Stimulated activated CD8-positive, alpha-beta memory T cell treated with anti-CD3 and anti-CD28 coated beads, Interleukin-4, amount 100 ng/mL, for 4 hours (primary cell): ENCODE data around the gene SLC17A9.

ENCODE experiments used
- DNase-seq, 2 donors: peaks; one replicate each; pipeline ENCODE4 v3.0.0-alpha.2; 2020; ENCODE audit warnings: low read depth in 2 of 2, low spot score in 1 of 2

Gene SLC17A9

DNA sequence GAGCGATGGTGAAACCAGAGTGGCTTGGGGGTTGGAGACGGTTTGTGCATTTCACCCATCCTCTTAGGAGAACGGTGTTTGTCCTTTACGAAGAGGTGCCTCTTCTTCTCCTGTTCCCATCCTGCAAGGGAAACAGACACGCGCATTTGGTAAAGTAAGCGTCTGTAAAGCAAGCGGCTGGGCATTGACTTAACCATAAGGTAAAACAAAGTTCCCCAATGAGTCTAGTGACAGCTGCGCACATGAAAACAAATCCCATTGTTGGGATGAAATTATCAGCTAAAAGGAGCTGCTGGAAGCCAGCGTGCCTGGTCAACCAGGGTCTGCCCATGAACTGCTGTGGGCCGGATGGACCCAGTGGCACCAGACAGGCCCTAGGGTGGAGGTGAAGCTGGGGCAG lies 48.4 kb downstream of the SLC17A9 start:
- DNase-seq, result no peak

DNA sequence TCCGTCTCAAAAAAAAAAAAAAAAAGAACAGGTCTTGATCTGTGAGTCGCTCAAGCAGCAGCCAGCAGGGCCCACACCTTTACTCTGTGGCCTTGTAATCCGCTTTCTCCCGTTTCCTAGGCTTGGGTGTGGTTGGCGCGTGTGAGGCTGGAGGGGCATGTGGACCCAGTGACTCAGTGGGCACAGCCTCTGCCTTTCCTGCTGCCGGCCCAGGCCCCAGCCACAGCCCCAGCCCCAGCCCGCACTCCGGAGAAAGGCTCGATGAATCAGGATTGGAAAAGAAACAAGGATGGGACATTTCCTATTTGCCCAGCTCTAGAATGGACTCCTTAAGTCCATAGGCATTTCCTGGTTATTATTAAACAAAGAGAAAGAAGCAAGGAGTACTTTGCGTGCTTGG lies 50.0 kb downstream of the SLC17A9 start:
- DNase-seq, result no peak

DNA sequence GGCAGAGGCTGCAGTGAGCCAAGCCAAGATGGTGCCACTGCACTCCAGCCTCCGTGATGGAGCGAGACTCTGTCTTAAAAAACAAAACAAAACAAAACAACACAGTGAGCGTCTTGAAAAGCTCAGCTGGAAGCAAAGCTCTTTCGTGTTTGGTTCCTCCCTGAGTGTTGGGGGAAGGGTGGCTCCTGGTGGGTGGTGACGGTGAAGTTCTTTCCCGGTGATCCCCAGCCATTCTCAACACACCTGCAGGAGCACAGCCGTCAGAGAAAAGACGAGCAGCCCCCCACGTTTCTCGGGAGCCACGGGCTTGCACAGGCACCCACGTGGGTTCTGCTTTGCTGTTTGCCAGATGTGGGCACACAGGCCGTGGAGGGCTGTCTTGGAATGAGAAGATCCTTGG lies 51.0 kb downstream of the SLC17A9 start:
- no peak for DNase-seq

DNA sequence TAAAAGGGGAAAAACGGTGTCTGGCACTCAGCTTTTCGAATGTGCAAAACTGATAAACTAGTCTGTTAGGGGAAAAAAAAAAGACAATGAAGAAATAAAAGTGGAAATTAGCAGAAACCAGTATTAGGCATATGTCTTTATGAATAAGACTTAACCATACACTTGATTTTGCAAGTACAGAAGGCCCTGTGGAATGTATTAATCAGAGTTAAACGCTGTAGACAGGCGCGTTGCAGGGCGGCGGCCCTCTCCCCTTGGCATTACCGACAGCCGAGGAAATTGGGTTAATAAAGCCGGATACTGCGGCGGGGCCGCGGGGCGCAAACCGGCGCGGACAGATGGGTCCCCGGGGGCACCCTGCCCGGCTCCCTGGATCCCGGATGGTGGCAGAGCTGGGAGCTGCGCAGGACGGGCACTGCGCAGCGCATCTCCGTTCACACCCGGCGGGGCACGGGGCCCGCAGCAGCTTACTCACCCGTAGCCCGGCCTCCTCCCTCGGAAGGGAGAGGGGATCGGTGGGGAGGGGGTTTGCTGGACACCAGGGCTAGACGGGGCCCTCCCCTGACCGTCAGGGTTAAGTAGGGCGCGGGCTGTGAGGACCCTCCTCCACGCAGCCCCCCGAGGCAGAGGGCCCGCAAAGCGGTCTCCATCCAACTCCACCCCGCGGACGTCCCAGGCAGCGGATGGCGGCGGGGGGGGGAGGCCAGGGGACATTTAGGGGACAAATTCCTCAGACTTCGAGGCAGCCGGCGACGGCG lies 52.3 kb downstream of the SLC17A9 start:
- no peak for DNase-seq

DNA sequence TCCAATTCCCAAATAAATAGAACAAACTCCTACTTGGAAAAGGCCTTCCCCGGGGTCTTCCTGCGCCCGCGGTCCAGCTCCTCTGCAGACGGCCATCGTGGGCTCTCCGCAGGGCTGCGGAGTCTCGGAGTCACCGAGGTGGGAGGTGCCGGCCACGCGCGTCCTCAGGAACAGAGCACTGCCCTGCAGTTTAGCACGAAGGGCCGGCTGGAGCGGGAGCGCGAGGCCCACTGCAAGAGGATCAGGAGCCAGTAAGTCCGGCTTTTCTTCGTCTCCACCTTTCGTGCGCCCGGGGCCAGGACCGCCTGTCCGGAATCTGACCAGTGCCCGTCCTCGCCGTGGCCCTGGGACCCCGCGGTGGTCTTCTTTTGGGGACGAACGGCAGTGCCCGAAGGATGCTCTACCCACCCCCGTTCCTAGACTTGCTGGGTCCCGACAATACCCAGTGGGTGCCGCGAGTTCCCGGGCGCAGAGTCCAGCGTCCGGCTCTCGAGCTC lies 52.9 kb downstream of the SLC17A9 start:
- no peak for DNase-seq

DNA sequence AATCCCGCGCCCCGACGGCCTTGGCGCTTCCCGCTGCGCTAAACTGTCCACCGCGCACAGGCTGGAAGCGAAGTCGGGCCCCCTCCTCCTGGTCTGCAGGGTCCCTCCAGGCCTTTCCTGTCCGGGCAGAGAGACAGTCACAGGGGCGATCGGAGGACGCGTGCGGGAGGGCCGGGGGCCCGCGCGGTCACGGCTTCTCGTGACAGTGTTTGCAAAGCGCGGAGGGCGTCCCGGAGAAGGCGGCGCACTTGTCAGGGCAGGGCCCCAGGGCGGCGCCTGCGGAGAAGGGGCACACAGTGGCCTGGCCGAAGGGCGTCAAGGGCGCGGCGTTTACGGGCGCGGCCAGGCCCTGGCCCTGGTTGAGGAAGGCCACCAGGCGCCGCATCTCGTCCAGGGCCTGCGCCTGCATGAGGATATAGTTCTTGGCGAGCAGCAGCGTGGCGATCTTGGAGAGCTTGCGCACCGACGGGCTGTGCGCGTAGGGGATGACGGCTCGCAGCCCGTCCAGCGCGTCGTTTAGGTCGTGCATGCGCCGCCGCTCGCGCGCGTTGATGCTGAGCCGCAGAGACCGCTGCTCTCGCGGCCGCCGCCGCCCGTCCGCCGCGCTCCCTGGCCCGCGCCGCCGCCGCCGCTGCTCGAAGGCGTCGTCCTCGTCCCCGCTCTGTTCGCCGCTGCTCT lies 53.5 kb downstream of the SLC17A9 start:
- DNase-seq, result no peak

DNA sequence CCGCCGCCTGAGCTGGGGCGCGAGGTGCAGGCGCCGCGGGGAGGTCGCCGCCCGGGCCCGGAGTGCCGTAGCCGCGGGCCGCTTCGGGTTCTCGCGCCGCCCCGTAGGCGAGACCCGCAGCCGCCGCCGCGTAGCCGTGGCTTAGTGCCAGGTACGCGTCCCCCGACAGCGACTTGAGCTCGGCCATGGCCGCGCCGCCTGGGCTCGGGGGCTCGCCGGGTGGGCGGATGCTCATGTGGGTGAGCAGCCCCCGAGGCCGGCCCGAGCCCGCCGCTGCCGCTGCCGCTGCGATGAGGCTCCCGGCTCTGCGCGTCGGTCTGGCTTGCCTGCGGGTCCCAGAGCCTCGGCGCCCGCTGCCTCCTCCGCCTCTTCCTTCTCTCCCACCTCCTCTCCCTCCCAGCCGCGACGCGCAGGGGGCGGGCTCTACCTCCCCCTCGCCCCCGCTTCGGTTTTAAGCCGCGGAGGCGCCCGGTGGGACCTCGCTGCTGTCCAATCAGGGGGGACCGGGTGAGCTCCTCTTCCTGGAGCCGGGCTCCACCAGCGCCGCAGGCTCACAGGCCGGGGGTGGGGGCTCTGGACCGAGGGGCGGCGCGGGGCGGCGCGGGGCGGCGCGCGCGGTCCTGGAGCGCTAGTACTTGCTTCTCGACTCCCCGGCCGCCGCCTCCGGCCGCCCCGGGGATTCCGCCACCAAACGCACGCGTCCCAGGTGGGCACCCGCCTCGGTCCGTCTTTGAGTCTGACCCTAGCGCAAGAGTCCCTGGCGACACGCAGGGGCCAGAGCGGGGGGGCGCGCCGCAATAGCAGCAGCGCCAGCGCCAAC lies 54.2 kb downstream of the SLC17A9 start, which contains the start of gene BHLHE23:
TSS of gene BHLHE23 (minus strand) at position 425 of the 820 bp plus-strand sequence. CDS start at position 235, 190 bp downstream.
- no peak for DNase-seq

DNA sequence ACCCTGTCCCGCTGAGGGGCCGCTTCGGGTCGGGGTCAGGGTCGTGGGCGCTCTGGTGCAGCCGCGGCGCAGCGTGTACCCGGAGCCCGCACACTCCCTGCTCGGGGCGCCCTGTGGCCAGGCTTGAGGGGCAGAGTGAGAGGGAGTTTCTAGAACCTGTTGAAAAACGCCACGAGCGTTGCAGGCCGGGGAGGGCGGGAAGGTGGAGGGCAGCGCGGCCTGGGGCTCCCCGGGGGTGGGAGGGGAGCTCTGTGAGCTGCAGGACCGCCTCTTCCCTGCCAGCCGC lies 54.8 kb downstream of the SLC17A9 start:
- DNase-seq, result no peak

DNA sequence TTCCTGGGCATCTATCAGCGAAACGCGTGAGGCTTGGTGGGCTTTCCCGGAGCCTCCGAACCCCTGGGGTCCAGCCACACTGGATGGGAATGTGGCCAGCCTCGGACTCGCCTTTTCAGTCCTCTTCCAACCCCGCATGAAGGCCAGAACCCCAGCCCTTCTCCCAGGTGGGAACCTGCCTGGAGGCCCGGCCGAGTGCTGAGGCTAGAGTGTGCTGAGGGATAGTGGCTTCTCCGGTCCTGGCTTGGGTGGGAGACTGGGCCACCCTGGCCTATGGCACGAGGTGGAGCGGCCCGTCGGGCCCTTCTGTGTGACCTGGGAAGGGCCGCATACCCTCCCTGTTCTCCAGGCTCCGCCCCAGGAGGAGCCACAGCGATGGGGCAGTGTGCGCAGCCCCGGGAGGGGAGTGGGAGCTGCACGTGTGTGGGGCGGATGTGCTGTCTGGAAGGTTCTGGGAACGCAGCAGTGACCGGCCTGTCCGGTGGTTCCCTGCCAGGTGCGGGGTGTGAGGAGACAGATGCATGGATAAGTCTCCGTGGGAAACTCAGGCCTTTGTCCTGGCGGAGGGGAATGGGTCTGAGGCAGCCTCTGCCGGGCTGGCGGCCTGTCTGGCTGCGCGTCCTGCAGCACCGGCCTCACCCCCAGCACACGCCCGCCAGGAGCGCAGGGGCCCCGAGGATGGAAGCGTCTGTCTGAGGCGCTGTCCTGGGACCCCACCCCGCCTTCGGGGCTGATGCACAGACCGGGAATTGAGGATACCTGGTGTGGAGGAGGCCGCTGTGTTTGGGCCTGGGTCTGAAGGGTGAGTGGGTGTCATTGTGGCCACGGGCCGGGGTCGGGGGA lies 55.4 kb downstream of the SLC17A9 start:
- DNase-seq, result no peak

DNA sequence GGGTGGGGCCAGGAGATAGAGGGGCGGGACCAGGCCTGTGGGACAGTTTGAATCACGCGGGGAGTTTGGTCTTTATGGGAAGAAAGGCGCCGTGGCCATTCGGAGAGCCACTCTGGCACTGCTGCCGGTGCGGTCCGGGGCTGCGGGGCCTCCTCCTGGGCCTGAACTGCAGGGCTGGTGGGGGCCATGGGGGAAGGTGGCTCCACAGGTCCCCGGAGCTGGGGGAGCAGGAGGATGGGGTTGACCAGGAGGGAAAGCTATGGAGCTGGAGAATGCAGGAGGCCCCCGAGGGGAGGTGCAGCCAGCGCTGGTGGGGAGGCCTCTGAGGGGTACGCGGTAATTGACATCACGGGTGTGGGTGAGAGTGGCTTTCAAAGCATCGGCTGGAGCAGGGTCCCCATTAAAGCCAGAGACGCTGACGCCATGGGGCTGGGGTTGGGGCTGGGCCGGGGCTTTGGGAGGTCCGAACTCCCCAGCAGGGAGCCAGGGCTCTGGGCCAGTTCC lies 56.1 kb downstream of the SLC17A9 start:
- no peak for DNase-seq

DNA sequence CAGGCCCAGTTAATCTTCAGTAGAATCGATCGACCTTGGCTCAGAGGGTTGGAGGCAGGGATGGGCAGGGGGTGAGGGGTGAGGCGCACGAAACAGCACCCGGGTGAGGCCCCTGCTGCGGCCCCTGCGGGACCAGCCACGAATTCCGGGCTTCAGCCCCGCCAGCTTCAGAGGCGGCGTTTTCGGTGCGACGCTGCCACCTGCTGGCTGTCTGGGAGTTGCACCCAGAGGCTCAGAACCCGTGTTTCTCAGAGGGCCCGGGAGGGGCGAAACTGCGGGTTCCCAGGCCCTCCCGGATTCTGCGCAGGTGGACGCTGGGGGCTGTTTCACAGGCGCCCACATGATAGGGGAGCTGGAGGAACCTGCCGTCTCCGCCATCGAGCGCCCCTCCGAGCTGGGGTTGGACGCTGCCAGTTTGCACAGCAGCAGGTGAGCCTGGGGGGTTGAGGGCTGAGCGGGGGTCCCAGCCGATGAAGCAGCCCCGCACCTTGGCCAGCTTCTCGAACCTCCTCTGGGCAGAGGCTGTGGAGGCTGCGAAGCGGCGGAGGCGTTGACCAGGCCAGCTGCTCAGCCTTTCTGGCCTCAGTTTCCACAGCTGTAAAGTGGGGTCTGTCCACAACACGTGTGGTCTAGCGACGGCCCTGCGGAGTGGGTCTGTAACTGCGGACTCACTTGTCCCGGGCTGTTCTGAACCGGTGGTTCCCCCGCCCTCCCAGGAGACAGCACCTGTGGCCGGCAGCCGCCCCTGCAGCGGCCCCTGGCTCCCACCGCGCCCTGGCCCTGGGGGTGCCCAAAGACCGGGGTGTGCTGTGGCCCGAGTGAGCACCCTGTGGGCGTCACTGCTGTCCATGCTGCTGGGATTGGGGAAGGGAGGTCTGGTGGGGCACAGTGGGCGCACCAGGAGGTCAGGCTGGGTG lies 56.8 kb downstream of the SLC17A9 start:
- peak; percentile 57 to 72 for DNase-seq

DNA sequence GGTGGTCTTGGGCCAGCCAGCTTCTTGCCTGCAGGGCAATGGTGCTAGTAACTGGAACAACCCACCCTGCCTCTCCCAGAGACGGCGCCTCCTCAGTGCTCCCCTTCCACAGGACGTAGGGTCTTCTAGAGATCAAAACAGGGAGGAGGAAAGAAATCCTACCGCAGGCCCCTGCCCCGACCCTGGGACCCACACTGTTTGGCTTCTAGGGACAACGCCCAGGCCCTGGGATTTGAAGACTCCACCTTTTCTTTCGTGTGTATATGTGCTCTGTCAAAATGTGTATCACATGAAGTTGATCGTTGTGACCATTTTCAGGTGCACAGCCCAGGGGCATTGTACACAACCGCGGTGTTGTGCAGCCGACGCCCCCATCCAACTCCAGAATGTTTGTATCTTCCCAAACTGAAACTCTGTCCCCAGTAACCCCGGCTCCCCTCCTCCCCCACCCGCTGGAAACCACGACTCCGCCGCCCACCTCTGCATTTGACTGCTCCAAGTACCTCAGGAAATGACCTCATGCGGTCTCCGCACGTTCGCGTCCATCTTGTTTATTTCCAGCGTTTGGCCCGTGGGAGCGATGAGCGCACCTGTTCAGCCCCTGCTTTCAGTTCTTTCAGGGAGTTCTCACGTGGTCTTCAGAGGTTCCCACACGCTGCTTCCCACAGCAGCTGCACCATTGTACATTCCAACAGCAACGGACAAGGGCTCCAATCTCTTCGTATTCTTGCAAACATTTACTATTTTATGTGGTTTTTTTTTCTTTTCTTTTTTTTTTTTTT lies 57.7 kb downstream of the SLC17A9 start:
- peak; percentile 41 to 58 for DNase-seq

DNA sequence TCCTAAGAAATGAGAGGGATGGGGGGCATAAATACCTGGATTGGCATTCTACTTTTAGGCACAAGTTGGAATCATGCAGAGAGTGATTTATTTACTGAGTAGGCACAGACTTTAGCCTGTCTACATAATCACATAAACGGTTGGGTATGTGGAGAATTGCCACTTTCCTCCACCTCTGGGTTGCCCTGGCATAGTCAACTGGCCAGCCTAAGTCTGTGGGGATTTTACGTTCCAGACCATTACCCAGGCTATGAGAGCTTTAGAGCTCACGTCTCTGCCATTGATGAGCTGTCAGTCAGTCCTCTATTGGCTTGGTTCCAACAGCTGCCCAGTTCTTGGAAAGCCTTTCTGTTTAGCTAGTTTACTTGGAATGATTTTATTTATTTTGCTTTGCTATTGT lies 59.3 kb downstream of the SLC17A9 start:
- no peak for DNase-seq

DNA sequence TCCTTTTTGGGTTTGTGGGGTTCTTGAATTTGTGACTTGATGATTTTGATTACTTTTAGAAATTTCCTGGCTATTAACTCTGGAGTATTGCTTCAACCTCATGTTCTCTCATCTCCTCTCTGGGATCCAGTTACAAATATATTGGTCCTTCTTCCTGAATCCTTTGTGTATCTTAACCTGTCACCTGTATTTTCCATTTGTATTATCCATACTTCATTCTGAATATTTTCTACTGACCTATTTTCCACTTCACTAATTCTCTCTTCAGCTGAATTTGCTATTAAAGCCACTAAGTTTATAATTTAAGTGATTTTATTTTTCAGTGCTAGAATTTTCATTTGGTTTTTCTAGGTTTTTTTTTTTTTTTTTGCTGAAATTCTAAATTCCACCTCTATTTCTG lies 60.7 kb downstream of the SLC17A9 start:
- no peak for DNase-seq

DNA sequence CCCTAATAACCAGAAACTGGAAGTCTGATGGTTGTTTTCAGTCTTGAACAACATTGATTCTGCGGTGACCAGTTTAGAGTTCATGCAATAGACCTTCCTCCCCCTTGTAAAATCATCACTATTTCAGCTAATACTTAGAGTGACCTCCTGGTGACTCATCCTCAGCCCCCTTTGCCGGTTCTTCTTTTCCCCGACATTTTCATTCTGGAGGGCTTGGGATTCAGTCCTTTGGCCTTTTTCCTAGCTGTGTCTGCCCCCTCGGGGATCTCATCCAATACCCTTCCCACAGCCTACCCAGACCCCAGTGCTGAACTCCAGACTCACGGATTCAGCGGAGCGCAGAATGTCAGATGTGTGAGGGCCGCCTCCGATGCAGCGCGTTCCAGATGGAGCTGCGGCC lies 61.8 kb downstream of the SLC17A9 start:
- no peak for DNase-seq

DNA sequence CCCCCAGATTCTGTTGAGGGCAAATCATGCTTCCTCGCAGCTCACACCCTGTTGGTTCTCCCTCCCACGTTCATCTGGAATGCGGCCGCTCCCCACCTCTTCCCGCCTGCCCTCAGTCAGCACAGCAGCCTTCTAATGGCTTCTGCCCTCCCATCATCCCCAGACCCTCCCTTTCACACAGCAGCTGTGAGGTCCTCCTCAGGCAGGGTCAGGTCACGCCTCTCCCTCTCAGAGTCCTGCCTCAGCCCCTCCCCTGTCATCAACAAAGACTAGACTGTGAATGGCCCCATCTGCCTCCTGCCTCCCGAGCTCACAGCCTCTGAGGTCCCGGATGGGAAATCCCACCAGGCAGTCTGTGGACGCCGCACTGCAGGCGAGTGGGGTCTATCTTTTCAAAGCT lies 62.2 kb downstream of the SLC17A9 start:
- DNase-seq, result no peak

DNA sequence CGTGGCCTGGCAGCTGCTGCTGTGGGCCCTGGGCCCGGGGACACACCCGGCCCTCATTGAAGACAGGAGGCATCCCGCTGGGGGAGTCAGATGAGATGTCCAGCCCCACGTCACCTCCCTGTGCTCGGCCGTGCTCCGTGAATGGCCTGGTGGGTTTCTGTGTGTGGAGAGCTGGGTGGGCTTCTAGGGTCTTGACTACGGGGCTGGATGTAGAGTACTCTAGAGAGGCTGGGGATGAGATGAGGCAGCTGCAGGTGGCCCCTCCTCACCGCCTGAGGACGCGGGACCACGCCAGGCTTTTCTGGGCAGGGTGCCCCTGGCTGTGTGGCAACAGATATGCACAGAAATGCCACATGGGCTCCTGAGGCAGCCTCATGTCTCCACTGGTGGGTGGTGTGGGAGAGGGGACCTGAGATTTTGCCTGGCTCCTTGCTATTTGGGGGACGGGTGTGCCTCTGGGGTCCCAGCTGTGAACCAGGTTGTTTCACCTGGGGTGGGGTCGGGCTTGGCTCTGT lies 62.7 kb downstream of the SLC17A9 start:
- no peak for DNase-seq

DNA sequence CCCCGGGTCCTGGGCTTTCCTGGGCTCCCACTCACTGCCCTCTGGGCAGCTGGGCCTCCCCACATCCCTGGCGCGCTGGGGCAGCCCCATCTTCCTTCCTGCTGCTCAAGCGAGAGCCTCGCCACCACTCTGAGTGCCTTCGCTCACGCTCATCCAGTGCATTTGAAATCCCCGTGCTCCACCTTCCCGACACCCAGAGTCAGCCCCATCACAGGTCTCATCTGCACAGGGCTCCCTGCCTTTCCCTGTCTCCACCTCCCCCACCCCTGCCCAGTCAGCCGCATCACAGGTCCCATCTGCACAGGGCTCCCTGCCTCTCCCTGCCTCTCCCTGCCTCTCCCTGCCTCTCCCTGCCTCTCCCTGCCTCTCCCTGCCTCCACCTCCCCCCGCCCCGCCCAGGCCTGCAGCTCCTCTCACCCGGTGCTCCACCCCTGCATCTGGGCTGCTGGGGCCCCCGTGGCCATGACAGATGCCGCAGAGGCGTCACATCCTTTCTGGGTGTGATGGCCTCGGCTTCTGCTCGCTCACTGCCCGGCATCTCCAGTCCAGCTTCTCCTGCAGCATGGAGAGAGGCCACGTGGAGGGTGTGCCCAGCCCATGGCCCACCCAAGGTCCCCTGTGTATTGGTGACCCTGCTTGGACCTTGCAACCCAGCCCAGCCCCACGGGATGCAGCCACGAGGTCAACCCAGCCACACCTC lies 63.3 kb downstream of the SLC17A9 start:
- no peak for DNase-seq
